PC-3 (cell line): Measurements from ENCODE around the gene GAB2. TPM values are rescaled to one million over a fixed set of nuclear protein-coding genes. Genes with fewer than 3 reads are reported as not detected.

Experiments used
- ATAC-seq: fragments of 200-7000 bp; cut with Tn5 transposase; 2 replicates; pipeline ENCODE4 v1.9.1; 2020; ENCODE audit warnings: mild to moderate bottlenecking, moderate library complexity
- BruUV-seq: library from RNA; stranded (reverse); fragments of 400-500 nt; replicated peaks from 2 replicates; lab custom pipeline; 2021; lab: Mats Ljungman, UMichigan
- CTCF ChIA-PET: fragments of 300-600 bp; sonication (Branson Sonifier 250); formaldehyde crosslinking; loops from one replicate; lab custom pipeline; 2022; ENCODE audit warnings: antibody characterized with exemption; lab: Charles Lee
- POLR2A ChIA-PET: fragments of 300-600 bp; sonication (Branson Sonifier 250); formaldehyde crosslinking; loops from one replicate; lab custom pipeline; 2022; ENCODE audit warnings: antibody characterized with exemption; ENCODE audit not compliant: unreplicated experiment; lab: Charles Lee
- DNase-seq: peaks from one replicate; pipeline ENCODE4 v3.0.0-alpha.2; 2015
- H2AFZ ChIP-seq: fragments of 300-600 bp; sonication (generic); 2 replicates; pipeline ENCODE4 v1.6.0; 2016; ENCODE audit warnings: antibody characterized with exemption, low read length
- H3F3A ChIP-seq: fragments of 300-600 bp; sonication (generic); one replicate; pipeline ENCODE4 v1.6.0; 2017; ENCODE audit warnings: antibody characterized with exemption, low read length, control low read depth, mild to moderate bottlenecking; ENCODE audit not compliant: unreplicated experiment
- H3K27ac ChIP-seq: fragments of 300-600 bp; sonication (generic); 2 replicates; pipeline ENCODE4 v1.5.1; 2016; ENCODE audit warnings: mild to moderate bottlenecking, low read length
- H3K27me3 ChIP-seq: fragments of 300-600 bp; sonication (generic); 2 replicates; pipeline ENCODE4 v1.6.1; 2016; ENCODE audit warnings: low read length, mixed read lengths
- H3K36me3 ChIP-seq: fragments of 300-600 bp; sonication (generic); 2 replicates; pipeline ENCODE4 v1.6.1; 2016; ENCODE audit warnings: low read depth, mixed run types, low read length, mixed read lengths
- H3K4me1 ChIP-seq: fragments of 300-600 bp; sonication (generic); 2 replicates; pipeline ENCODE4 v1.5.1; 2016; ENCODE audit warnings: low read length; ENCODE audit not compliant: insufficient read depth
- H3K4me2 ChIP-seq: fragments of 300-600 bp; sonication (generic); 2 replicates; pipeline ENCODE4 v1.6.0; 2016; ENCODE audit warnings: low read length
- H3K4me3 ChIP-seq: fragments of 300-600 bp; sonication (generic); 2 replicates; pipeline ENCODE4 v1.5.1; 2016; ENCODE audit warnings: mild to moderate bottlenecking, low read length, mixed read lengths
- H3K79me2 ChIP-seq: fragments of 300-600 bp; sonication (generic); 2 replicates; pipeline ENCODE4 v1.6.1; 2017; ENCODE audit warnings: low read length, mixed read lengths
- H3K9ac ChIP-seq: fragments of 300-600 bp; sonication (generic); 2 replicates; pipeline ENCODE4 v1.6.0; 2016; ENCODE audit warnings: mild to moderate bottlenecking, low read length
- H3K9me2 ChIP-seq: fragments of 300-600 bp; sonication (generic); replicated peaks from 2 replicates; pipeline ENCODE4 v1.6.1; 2016; ENCODE audit warnings: mixed run types, low read length, mixed read lengths
- H3K9me3 ChIP-seq: fragments of 300-600 bp; sonication (generic); 2 replicates; pipeline ENCODE4 v1.6.1; 2016; ENCODE audit warnings: low read length, mixed read lengths
- H4K20me1 ChIP-seq: fragments of 300-600 bp; sonication (generic); 2 replicates; pipeline ENCODE4 v1.6.1; 2016; ENCODE audit warnings: low read length, mixed read lengths
- CTCF ChIP-seq: fragments of 300-600 bp; sonication (generic); conservative IDR thresholded peaks from 2 replicates; pipeline ENCODE4 v1.5.1; 2017; ENCODE audit warnings: antibody characterized with exemption, low read depth, mild to moderate bottlenecking, low read length
- EZH2 ChIP-seq: fragments of 300-600 bp; sonication (generic); IDR thresholded peaks from one replicate; pipeline ENCODE4 v1.6.1; 2017; ENCODE audit warnings: antibody characterized with exemption, mild to moderate bottlenecking, low read length; ENCODE audit not compliant: unreplicated experiment
- EZH2phosphoT487 ChIP-seq: fragments of 300-600 bp; sonication (generic); IDR thresholded peaks from 2 replicates; pipeline ENCODE4 v1.6.1; 2018; ENCODE audit warnings: mild to moderate bottlenecking, antibody characterized with exemption, low read length, borderline replicate concordance
- intact Hi-C: fragments of 100-400 bp; cut with micrococcal nuclease; formaldehyde crosslinking; loops from 2 replicates; pipeline ENCODE4 v1.9.0; 2023
- total RNA-seq: library from RNA; depleted of rRNA; stranded (reverse); fragments of >200 nt; gene quantifications from 2 replicates; pipeline ENCODE4 v1.2.3, GENCODE V29; 2014

The GAB2 gene
- total RNA-seq, 1 experiment from 2014 or later: 7.1 TPM

- Histone ChIP-seq H3K79me2 (no peaks in the 10 kb centered on the region), H4K20me1 (no peaks in the 10 kb centered on the region), H3K4me3 (no peak overlapping the region), H2AFZ (no peak overlapping the region), H3K9me2 (no peaks in the 10 kb centered on the region), H3F3A (no peaks in the 10 kb centered on the region), H3K4me2 (no peak overlapping the region), H3K9me3 (peaks cover 4% of the 10 kb centered on the region; the same call in 1 of the 2 replicates), H3K36me3 (0 out of 2 replicates have a peak, but pooled peaks cover 2% of the 10 kb centered on the region), H3K4me1 (no peaks in the 10 kb centered on the region), H3K27ac (no peak overlapping the region), H3K9ac (no peak overlapping the region), H3K27me3 (no peaks in the 10 kb centered on the region)
- TF ChIP-seq EZH2phosphoT487 (no peak), EZH2 (no peak), CTCF (no peak)
- DNase-seq: no peak
- ChIA-PET POLR2A (no interaction called here), CTCF (no interaction called here)
- intact Hi-C loops: no loop called here
- no peak for ATAC-seq
- BruUV-seq: no TSS peak
These were observed 124.1 kb downstream of the GAB2 start for GRCh38 chr11:78293536-78293935.

- H3K27ac ChIP-seq: no peak overlapping the region
- H3K36me3 ChIP-seq: 0 out of 2 replicates have a peak, but pooled peaks cover 3% of the 10 kb centered on the region
- H3K9me3 ChIP-seq: peaks cover 7% of the 10 kb centered on the region; the same call in 1 of the 2 replicates
- H3K4me3 ChIP-seq: no peak overlapping the region
- no peaks in the 10 kb centered on the region for H4K20me1 ChIP-seq
- H3K4me1 ChIP-seq: no peaks in the 10 kb centered on the region
- BruUV-seq: no TSS peak
- no peaks in the 10 kb centered on the region for H3F3A ChIP-seq
- no peak overlapping the region for H3K9ac ChIP-seq
- TF ChIP-seq CTCF: no peak
- no peak for TF ChIP-seq EZH2phosphoT487
- TF ChIP-seq EZH2: no peak
- no peak overlapping the region for H2AFZ ChIP-seq
- no peak overlapping the region for H3K4me2 ChIP-seq
- no peaks in the 10 kb centered on the region for H3K9me2 ChIP-seq
- intact Hi-C loops: no loop called here
- no peaks in the 10 kb centered on the region for H3K27me3 ChIP-seq
- ATAC-seq: no peak
- DNase-seq: no peak
- POLR2A ChIA-PET: interaction anchor here (0.6 kb wide), 1 partner anchor 57 kb away, joined by 3 read pairs; no protein-coding TSS in a partner anchor
- CTCF ChIA-PET: no interaction called here
- H3K79me2 ChIP-seq: no peaks in the 10 kb centered on the region
These were observed 125.4 kb downstream of the GAB2 start for GRCh38 chr11:78292109-78292803.

GRCh38 chr11:78291503-78292108 is 126.0 kb downstream of the GAB2 start:
- intact Hi-C loops: no loop called here

More at GRCh38 chr11:78291503-78292108, 126.0 kb downstream of the GAB2 start:
- Histone ChIP-seq H3K9me3 (peaks cover 7% of the 10 kb centered on the region; the same call in 1 of the 2 replicates), H3F3A (no peaks in the 10 kb centered on the region), H3K27me3 (no peaks in the 10 kb centered on the region), H3K9ac (no peak overlapping the region), H3K9me2 (no peaks in the 10 kb centered on the region), H3K4me3 (no peak overlapping the region), H3K36me3 (0 out of 2 replicates have a peak, but pooled peaks cover 3% of the 10 kb centered on the region), H3K79me2 (no peaks in the 10 kb centered on the region), H3K4me2 (no peak overlapping the region), H3K27ac (no peak overlapping the region), H4K20me1 (no peaks in the 10 kb centered on the region), H2AFZ (no peak overlapping the region), H3K4me1 (no peaks in the 10 kb centered on the region)
- POLR2A ChIA-PET: no interaction called here
- CTCF ChIA-PET: no interaction called here
- DNase-seq (no peak), ATAC-seq (no peak)
- no TSS peak for BruUV-seq
- TF ChIP-seq EZH2: no peak
- no peak for TF ChIP-seq EZH2phosphoT487
- no peak for TF ChIP-seq CTCF
